ENCODE data around the gene TIMD4. TPM values are rescaled to one million over a fixed set of nuclear protein-coding genes. Genes with fewer than 3 reads are reported as not detected.

TIMD4 gene
- total and polyA plus RNA-seq, 4 experiments from 2014 or later, result 0.54 to 9.5 (median 4.1) TPM

DNA sequence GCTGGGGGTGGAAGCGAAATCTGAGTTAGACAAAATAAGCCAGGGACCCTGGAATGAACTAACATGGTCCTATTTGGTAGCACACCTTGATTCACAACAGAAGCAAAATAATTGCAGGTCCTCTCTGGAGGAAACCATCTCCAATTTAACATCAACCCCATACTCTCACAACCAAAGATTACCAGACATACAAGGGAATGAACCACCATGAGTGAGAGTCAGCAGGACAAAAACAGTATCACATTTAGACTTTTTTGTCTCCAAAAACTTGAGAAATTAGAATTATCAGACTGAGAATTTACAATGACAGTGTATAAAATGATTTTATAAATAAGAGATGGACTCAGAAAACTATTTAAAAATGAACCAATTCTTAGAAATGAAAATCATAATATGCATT is 91.8 kb downstream of the TIMD4 start:
- Histone ChIP-seq H3K4me3 (ENCODE audit: low read length in 2 of 2) (no peak overlapping the region), H3K4me1 (ENCODE audit: insufficient read depth, low read length) (no peaks in the 10 kb centered on the region), H3K27ac (ENCODE audit: low read depth, low read length) (no peak overlapping the region), H3K27me3 (ENCODE audit: insufficient read depth, low read length) (no peaks in the 10 kb centered on the region), H3K36me3 (ENCODE audit: insufficient read depth, low read length) (no peaks in the 10 kb centered on the region), H3K9me3 (ENCODE audit: control insufficient read depth in 1 of 2, low read length in 2 of 2) (no peaks in the 10 kb centered on the region)
- Mint-ChIP-seq H3K36me3 (peaks cover 0 to 4% of the 10 kb centered on the region in 2 donors), H3K9me3 (peaks cover 0 to 30% (median 18%) of the 10 kb centered on the region in 8 donors), H3K27ac (no peak overlapping the region), H3K4me3 (no peak overlapping the region), H3K4me1 (peaks cover 3 to 5% (median 4%) of the 10 kb centered on the region in 4 donors), H3K27me3 (peaks cover 0 to 4% of the 10 kb centered on the region in 2 donors)
- DNase-seq, result no peak
- ChIA-PET POLR2A (ENCODE audit: partially characterized antibody) (no interaction called here), CTCF (ENCODE audit: partially characterized antibody) (no interaction called here)
- intact Hi-C loops (cut with micrococcal nuclease), result no loop called here

DNA sequence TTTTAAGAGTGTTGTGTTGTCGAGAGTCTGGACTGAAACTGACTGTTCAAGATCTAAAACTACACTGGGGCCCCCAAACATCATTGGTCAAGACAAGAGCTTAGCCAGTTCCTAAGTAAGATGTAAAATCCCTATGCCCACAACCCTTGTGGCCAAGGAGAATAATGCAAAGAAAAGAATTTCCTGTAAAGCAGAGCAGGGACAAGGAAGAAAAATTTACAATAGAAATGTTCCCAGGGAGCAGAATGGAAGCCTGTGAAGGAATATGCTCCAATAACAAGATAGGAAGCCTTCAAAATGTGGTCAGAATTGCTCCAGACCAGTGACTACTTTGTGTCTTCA is 92.6 kb downstream of the TIMD4 start:
- peaks cover 3 to 5% (median 4%) of the 10 kb centered on the region in 4 donors for H3K4me1 Mint-ChIP-seq
- CTCF ChIA-PET (ENCODE audit: partially characterized antibody), result no interaction called here
- no peak for DNase-seq
- Histone ChIP-seq H3K27ac (ENCODE audit: low read depth, low read length) (no peak overlapping the region), H3K27me3 (ENCODE audit: insufficient read depth, low read length) (no peaks in the 10 kb centered on the region), H3K9me3 (ENCODE audit: control insufficient read depth in 1 of 2, low read length in 2 of 2) (no peaks in the 10 kb centered on the region), H3K4me3 (ENCODE audit: low read length in 2 of 2) (no peak overlapping the region), H3K4me1 (ENCODE audit: insufficient read depth, low read length) (no peaks in the 10 kb centered on the region), H3K36me3 (ENCODE audit: insufficient read depth, low read length) (no peaks in the 10 kb centered on the region)
- no peak overlapping the region for H3K4me3 Mint-ChIP-seq
- intact Hi-C loops (cut with micrococcal nuclease), result no loop called here
- POLR2A ChIA-PET (ENCODE audit: partially characterized antibody), result no interaction called here
- peaks cover 0 to 4% of the 10 kb centered on the region in 2 donors for H3K27me3 Mint-ChIP-seq
- peaks cover 0 to 4% of the 10 kb centered on the region in 2 donors for H3K36me3 Mint-ChIP-seq
- no peak overlapping the region for H3K27ac Mint-ChIP-seq
- peaks cover 0 to 30% (median 18%) of the 10 kb centered on the region in 8 donors for H3K9me3 Mint-ChIP-seq

Other genes with a start within 250 kb of the TIMD4 start
- gene PPP1R2B, start 112.9 kb downstream of the TIMD4 start, total RNA-seq, result under 1 TPM; 0.17 to 0.30 TPM
- under 1 TPM; 0.12 to 0.18 TPM for gene PPP1R2B, start 112.9 kb downstream of the TIMD4 start, polyA plus RNA-seq
- gene HAVCR1, start 95.9 kb upstream of the TIMD4 start, total RNA-seq, result 10 to 100 TPM in 1 of 2 experiments, 1 to 10 TPM in 1; 5.7 to 10.1 TPM
- under 1 TPM; 0.91 TPM for gene HAVCR1, start 95.9 kb upstream of the TIMD4 start, polyA plus RNA-seq
- gene HAVCR2, start 145.8 kb upstream of the TIMD4 start, total RNA-seq, result 1 to 10 TPM; 2.7 to 4.5 TPM
- 1 to 10 TPM; 4.9 to 8.4 TPM for gene HAVCR2, start 145.8 kb upstream of the TIMD4 start, polyA plus RNA-seq
- gene MED7, start 179.6 kb upstream of the TIMD4 start, total RNA-seq, result 10 to 100 TPM; 18.9 to 20.3 TPM
- gene MED7, start 179.6 kb upstream of the TIMD4 start, polyA plus RNA-seq, result 10 to 100 TPM; 13.6 to 16.6 TPM
- gene GARIN3, start 203.0 kb upstream of the TIMD4 start, total RNA-seq, result not detected
- gene GARIN3, start 203.0 kb upstream of the TIMD4 start, polyA plus RNA-seq, result not detected
- gene ITK, start 217.6 kb upstream of the TIMD4 start, total RNA-seq, result 100 to 1,000 TPM; 398 to 421 TPM
- 100 to 1,000 TPM; 141 to 178 TPM for gene ITK, start 217.6 kb upstream of the TIMD4 start, polyA plus RNA-seq